DOHH2 (cell line): Measurements from ENCODE around the gene ZBED3.

Experiments used
- H3F3A ChIP-seq: fragments of 200-600 bp; sonication (generic), shearing (Covaris generic); 2 replicates; pipeline ENCODE4 v1.6.0; 2016; ENCODE audit warnings: antibody characterized with exemption, mild to moderate bottlenecking; ENCODE audit not compliant: control insufficient read depth, insufficient read depth
- H3K27ac ChIP-seq: fragments of 200-600 bp; sonication (generic); 2 replicates; pipeline ENCODE4 v1.5.1; 2014; ENCODE audit warnings: low read depth, mild to moderate bottlenecking, low read length, moderate library complexity
- H3K27me3 ChIP-seq: fragments of 200-600 bp; sonication (generic); 2 replicates; pipeline ENCODE4 v1.6.1; 2014; ENCODE audit warnings: mild to moderate bottlenecking, low read length, mixed read lengths; ENCODE audit not compliant: control insufficient read depth
- H3K36me3 ChIP-seq: fragments of 200-600 bp; sonication (generic); 2 replicates; pipeline ENCODE4 v1.6.1; 2014; ENCODE audit warnings: mild to moderate bottlenecking, low read length, moderate library complexity, mixed read lengths; ENCODE audit not compliant: control insufficient read depth
- H3K4me1 ChIP-seq: fragments of 200-600 bp; sonication (generic); 2 replicates; pipeline ENCODE4 v1.6.1; 2014; ENCODE audit warnings: mild to moderate bottlenecking, low read length, mixed read lengths; ENCODE audit not compliant: control insufficient read depth
- H3K4me2 ChIP-seq: fragments of 200-600 bp; sonication (generic); 2 replicates; pipeline ENCODE4 v1.6.0; 2014; ENCODE audit warnings: mild to moderate bottlenecking, low read length, moderate library complexity
- H3K4me3 ChIP-seq: fragments of 200-600 bp; sonication (generic); 2 replicates; pipeline ENCODE4 v1.5.1; 2014; ENCODE audit warnings: mild to moderate bottlenecking, low read length, mixed read lengths
- H3K79me2 ChIP-seq: fragments of 200-600 bp; sonication (generic); 2 replicates; pipeline ENCODE4 v1.6.1; 2014; ENCODE audit warnings: mild to moderate bottlenecking, low read length, mixed read lengths; ENCODE audit not compliant: control insufficient read depth
- H3K9me2 ChIP-seq: fragments of 200-600 bp; sonication (generic); replicated peaks from 2 replicates; pipeline ENCODE4 v1.6.1; 2014; ENCODE audit warnings: mild to moderate bottlenecking, low read length, mixed read lengths; ENCODE audit not compliant: control insufficient read depth
- H3K9me3 ChIP-seq: fragments of 200-600 bp; sonication (generic); 2 replicates; pipeline ENCODE4 v1.6.1; 2014; ENCODE audit warnings: antibody characterized with exemption, low read length, mixed read lengths; ENCODE audit not compliant: control insufficient read depth, insufficient read depth
- H4K20me1 ChIP-seq: fragments of 200-600 bp; sonication (generic); 2 replicates; pipeline ENCODE4 v1.6.0; 2014; ENCODE audit warnings: low read depth, mild to moderate bottlenecking, antibody characterized with exemption, low read length, moderate library complexity; ENCODE audit not compliant: control insufficient read depth, insufficient read depth
- EZH2phosphoT487 ChIP-seq: fragments of 200-600 bp; sonication (generic); IDR thresholded peaks from 2 replicates; pipeline ENCODE4 v1.6.1; 2017; ENCODE audit warnings: borderline replicate concordance, mild to moderate bottlenecking, antibody characterized with exemption, low read length, moderate library complexity, mixed read lengths
- TF ChIP-seq, protein P1 (sequence below): fragments of 200-600 bp; sonication (generic); IDR thresholded peaks from one replicate; pipeline ENCODE4 v1.5.1; 2014; ENCODE audit warnings: antibody characterized with exemption, mild to moderate bottlenecking, low read depth, low read length; ENCODE audit not compliant: poor library complexity, severe bottlenecking

Gene ZBED3

GRCh38 chr5:77065256-77065655 is 21.8 kb downstream of the ZBED3 start:
- H3F3A ChIP-seq: peaks cover 7% of the 10 kb centered on the region; the same call in 1 of the 2 replicates
- H3K4me3 ChIP-seq: no peak overlapping the region
- H3K27ac ChIP-seq: no peak overlapping the region
- H3K9me3 ChIP-seq: no peaks in the 10 kb centered on the region
- H3K9me2 ChIP-seq: no peaks in the 10 kb centered on the region
- H3K27me3 ChIP-seq: no peaks in the 10 kb centered on the region
- peak overlapping the region; percentile 18; the same call in 1 of the 2 replicates for H3K4me2 ChIP-seq
- peaks cover 15% of the 10 kb centered on the region for H3K4me1 ChIP-seq
- no peaks in the 10 kb centered on the region for H4K20me1 ChIP-seq
- H3K79me2 ChIP-seq: no peaks in the 10 kb centered on the region
- TF ChIP-seq, protein P1, sequence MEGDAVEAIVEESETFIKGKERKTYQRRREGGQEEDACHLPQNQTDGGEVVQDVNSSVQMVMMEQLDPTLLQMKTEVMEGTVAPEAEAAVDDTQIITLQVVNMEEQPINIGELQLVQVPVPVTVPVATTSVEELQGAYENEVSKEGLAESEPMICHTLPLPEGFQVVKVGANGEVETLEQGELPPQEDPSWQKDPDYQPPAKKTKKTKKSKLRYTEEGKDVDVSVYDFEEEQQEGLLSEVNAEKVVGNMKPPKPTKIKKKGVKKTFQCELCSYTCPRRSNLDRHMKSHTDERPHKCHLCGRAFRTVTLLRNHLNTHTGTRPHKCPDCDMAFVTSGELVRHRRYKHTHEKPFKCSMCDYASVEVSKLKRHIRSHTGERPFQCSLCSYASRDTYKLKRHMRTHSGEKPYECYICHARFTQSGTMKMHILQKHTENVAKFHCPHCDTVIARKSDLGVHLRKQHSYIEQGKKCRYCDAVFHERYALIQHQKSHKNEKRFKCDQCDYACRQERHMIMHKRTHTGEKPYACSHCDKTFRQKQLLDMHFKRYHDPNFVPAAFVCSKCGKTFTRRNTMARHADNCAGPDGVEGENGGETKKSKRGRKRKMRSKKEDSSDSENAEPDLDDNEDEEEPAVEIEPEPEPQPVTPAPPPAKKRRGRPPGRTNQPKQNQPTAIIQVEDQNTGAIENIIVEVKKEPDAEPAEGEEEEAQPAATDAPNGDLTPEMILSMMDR: no peak
- no peak for TF ChIP-seq EZH2phosphoT487
- H3K36me3 ChIP-seq: peaks cover 78% of the 10 kb centered on the region

DNA sequence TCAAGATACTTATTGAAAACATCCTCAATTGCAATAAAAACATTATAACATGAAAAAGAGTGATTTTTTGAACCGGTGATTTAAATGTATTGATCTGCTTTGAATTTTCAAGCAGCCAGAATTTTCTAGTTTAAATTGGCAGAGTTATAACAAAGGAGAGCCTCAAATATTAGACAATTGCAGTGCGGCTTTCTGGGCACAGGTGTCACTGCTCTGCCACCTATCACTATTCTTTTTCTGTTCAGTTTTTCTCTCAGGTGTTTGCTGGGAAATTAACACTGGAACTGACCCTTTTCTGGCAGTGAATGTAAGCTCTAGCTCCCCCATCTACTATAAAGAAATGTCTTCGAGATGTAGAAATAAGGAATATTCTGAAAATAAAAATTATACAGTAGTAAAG is 23.0 kb downstream of the ZBED3 start:
- TF ChIP-seq, protein P1: no peak
- TF ChIP-seq EZH2phosphoT487: no peak
- no peak overlapping the region for H3K4me3 ChIP-seq

GRCh38 chr5:77046416-77047073 is 40.5 kb downstream of the ZBED3 start:
- no peaks in the 10 kb centered on the region for H3K4me1 ChIP-seq
- no peaks in the 10 kb centered on the region for H3K27me3 ChIP-seq
- no peaks in the 10 kb centered on the region for H3K9me2 ChIP-seq
- no peak overlapping the region for H3K27ac ChIP-seq
- H3K4me3 ChIP-seq: no peak overlapping the region
- no peaks in the 10 kb centered on the region for H3F3A ChIP-seq
- H3K36me3 ChIP-seq: peaks cover 53% of the 10 kb centered on the region
- no peaks in the 10 kb centered on the region for H4K20me1 ChIP-seq
- no peaks in the 10 kb centered on the region for H3K79me2 ChIP-seq
- H3K4me2 ChIP-seq: no peak overlapping the region
- H3K9me3 ChIP-seq: no peaks in the 10 kb centered on the region
- no peak for TF ChIP-seq EZH2phosphoT487
- TF ChIP-seq, protein P1: no peak

More for the DNA sequence above, 23.0 kb downstream of the ZBED3 start:
- Histone ChIP-seq H3F3A (peaks cover 7% of the 10 kb centered on the region; the same call in 1 of the 2 replicates), H3K27ac (no peak overlapping the region), H3K4me1 (peaks cover 15% of the 10 kb centered on the region), H3K27me3 (no peaks in the 10 kb centered on the region), H3K9me3 (no peaks in the 10 kb centered on the region), H3K9me2 (no peaks in the 10 kb centered on the region), H3K4me2 (no peak overlapping the region), H3K79me2 (no peaks in the 10 kb centered on the region), H4K20me1 (no peaks in the 10 kb centered on the region), H3K36me3 (peaks cover 90% of the 10 kb centered on the region)
